Parathyroid adenoma (tissue), 2 donors: ENCODE measurements around the gene THSD4.
"Not testable (repeated sequence)": the region's sequence is repeated elsewhere in the genome, so short reads cannot be mapped to it uniquely, and the experiment has no call there.

Source experiments
- H2AFZ ChIP-seq: fragments of 300-600 bp; sonication (generic); one replicate; pipeline ENCODE4 v1.7.0; 2017; ENCODE audit warnings: antibody characterized with exemption, mild to moderate bottlenecking
- H3K27ac ChIP-seq: fragments of 300-600 bp; sonication (generic); one replicate; pipeline ENCODE4 v1.7.0; 2017
- H3K27me3 ChIP-seq: fragments of 300-600 bp; sonication (generic); one replicate; pipeline ENCODE4 v1.7.0; 2017; ENCODE audit warnings: low read length; ENCODE audit not compliant: control insufficient read depth, insufficient read depth
- H3K36me3 ChIP-seq: fragments of 300-600 bp; sonication (generic); one replicate; pipeline ENCODE4 v1.7.0; 2017; ENCODE audit warnings: low read length; ENCODE audit not compliant: control insufficient read depth, insufficient read depth
- H3K4me1 ChIP-seq: fragments of 300-600 bp; sonication (generic); one replicate; pipeline ENCODE4 v1.7.0; 2017; ENCODE audit warnings: control low read depth
- H3K4me2 ChIP-seq: fragments of 300-600 bp; sonication (generic); one replicate; pipeline ENCODE4 v1.7.0; 2017; ENCODE audit warnings: low read length
- H3K4me3 ChIP-seq: fragments of 300-600 bp; sonication (generic); one replicate; pipeline ENCODE4 v1.7.0; 2017; ENCODE audit warnings: low read depth, low read length
- H3K79me2 ChIP-seq: fragments of 300-600 bp; sonication (generic); one replicate; pipeline ENCODE4 v1.7.0; 2017; ENCODE audit warnings: control low read depth
- H3K9ac ChIP-seq: fragments of 300-600 bp; sonication (generic); one replicate; pipeline ENCODE4 v1.7.0; 2017; ENCODE audit warnings: mild to moderate bottlenecking
- H3K9me3 ChIP-seq: fragments of 300-600 bp; sonication (generic); one replicate; pipeline ENCODE4 v1.7.0; 2017; ENCODE audit warnings: low read length; ENCODE audit not compliant: control insufficient read depth
- CTCF ChIP-seq: fragments of 300-600 bp; sonication (generic); IDR thresholded peaks from one replicate; pipeline ENCODE4 v1.7.0; 2017; ENCODE audit warnings: antibody characterized with exemption, mild to moderate bottlenecking
- donor health status: primary hyperparathyroidism.

THSD4 gene

GRCh38 chr15:71718116-71718910, 603.0 kb downstream of the THSD4 start:
- no peak overlapping the region for H3K27ac ChIP-seq

GRCh38 chr15:71723344-71723743, 608.1 kb downstream of the THSD4 start:
- H3K27me3 ChIP-seq: no peaks in the 10 kb centered on the region
- no peak overlapping the region for H3K4me3 ChIP-seq
- no peak overlapping the region for H2AFZ ChIP-seq
- H3K9me3 ChIP-seq: no peaks in the 10 kb centered on the region
- no peaks in the 10 kb centered on the region for H3K4me1 ChIP-seq
- no peak for TF ChIP-seq CTCF
- H3K27ac ChIP-seq: no peak overlapping the region
- no peaks in the 10 kb centered on the region for H3K79me2 ChIP-seq
- H3K9ac ChIP-seq: no peak overlapping the region
- H3K36me3 ChIP-seq: no peaks in the 10 kb centered on the region
- H3K4me2 ChIP-seq: no peak overlapping the region

More at GRCh38 chr15:71718116-71718910, 603.0 kb downstream of the THSD4 start:
- H3K4me2 ChIP-seq: no peak overlapping the region
- H3K27me3 ChIP-seq: no peaks in the 10 kb centered on the region
- no peaks in the 10 kb centered on the region for H3K36me3 ChIP-seq
- H3K4me3 ChIP-seq: no peak overlapping the region
- no peaks in the 10 kb centered on the region for H3K79me2 ChIP-seq
- TF ChIP-seq CTCF: no peak
- H2AFZ ChIP-seq: no peak overlapping the region
- no peaks in the 10 kb centered on the region for H3K4me1 ChIP-seq
- H3K9ac ChIP-seq: no peak overlapping the region
- H3K9me3 ChIP-seq: no peaks in the 10 kb centered on the region

GRCh38 chr15:71725207-71725955, 610.1 kb downstream of the THSD4 start:
- H3K36me3 ChIP-seq, H3K9me3 ChIP-seq, H3K79me2 ChIP-seq, H3K4me3 ChIP-seq, H3K27ac ChIP-seq, H3K9ac ChIP-seq, H2AFZ ChIP-seq, H3K4me1 ChIP-seq, H3K4me2 ChIP-seq, H3K27me3 ChIP-seq: not testable (repeated sequence)

- H3K9me3 ChIP-seq: no peaks in the 10 kb centered on the region
- H2AFZ ChIP-seq: no peak overlapping the region
- H3K4me1 ChIP-seq: no peaks in the 10 kb centered on the region
- no peak overlapping the region for H3K9ac ChIP-seq
- H3K4me3 ChIP-seq: no peak overlapping the region
- TF ChIP-seq CTCF: no peak
- H3K79me2 ChIP-seq: no peaks in the 10 kb centered on the region
- H3K4me2 ChIP-seq: no peak overlapping the region
- H3K27ac ChIP-seq: no peak overlapping the region
- H3K36me3 ChIP-seq: no peaks in the 10 kb centered on the region
- no peaks in the 10 kb centered on the region for H3K27me3 ChIP-seq
These were observed 613.6 kb downstream of the THSD4 start for GRCh38 chr15:71728881-71729280.

- no peak for TF ChIP-seq CTCF
- H2AFZ ChIP-seq: no peak overlapping the region
- H3K27me3 ChIP-seq: no peaks in the 10 kb centered on the region
- H3K9me3 ChIP-seq: no peaks in the 10 kb centered on the region
- H3K27ac ChIP-seq: no peak overlapping the region
- no peaks in the 10 kb centered on the region for H3K79me2 ChIP-seq
- no peaks in the 10 kb centered on the region for H3K4me1 ChIP-seq
- H3K4me3 ChIP-seq: no peak overlapping the region
- H3K4me2 ChIP-seq: no peak overlapping the region
- no peaks in the 10 kb centered on the region for H3K36me3 ChIP-seq
- H3K9ac ChIP-seq: no peak overlapping the region
These were observed 614.0 kb downstream of the THSD4 start for GRCh38 chr15:71729319-71729718.
